HG03280 (cell line): Measurements from ENCODE around the gene ACER2.

Source experiments
- ATAC-seq: cut with Tn5 transposase; IDR thresholded peaks from one replicate; pipeline ENCODE4 v1.9.1; 2021; ENCODE audit warnings: mild to moderate bottlenecking, moderate library complexity; ENCODE audit not compliant: unreplicated experiment

The ACER2 gene

DNA sequence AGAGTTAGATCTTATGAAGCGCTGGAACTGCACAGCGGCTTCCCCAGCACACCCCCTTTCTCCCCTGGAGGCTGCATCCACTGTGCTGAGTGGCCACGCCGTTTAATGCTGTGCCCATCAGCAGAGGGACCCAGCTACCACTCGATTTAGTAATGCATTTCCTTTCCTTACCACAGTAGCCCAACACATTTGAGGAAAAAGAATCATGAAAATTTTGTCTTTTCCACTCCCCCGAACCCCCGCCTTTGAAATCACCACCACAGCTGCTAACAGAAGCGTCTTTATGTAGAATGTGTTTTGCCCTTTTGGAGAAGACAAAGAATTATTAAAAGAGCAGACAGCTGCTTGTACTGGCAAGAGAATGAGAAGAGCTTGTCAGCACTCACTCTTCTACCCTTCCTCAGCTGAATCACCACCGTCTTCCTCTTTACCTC is 73.2 kb downstream of the ACER2 start:
- ATAC-seq = no peak

DNA sequence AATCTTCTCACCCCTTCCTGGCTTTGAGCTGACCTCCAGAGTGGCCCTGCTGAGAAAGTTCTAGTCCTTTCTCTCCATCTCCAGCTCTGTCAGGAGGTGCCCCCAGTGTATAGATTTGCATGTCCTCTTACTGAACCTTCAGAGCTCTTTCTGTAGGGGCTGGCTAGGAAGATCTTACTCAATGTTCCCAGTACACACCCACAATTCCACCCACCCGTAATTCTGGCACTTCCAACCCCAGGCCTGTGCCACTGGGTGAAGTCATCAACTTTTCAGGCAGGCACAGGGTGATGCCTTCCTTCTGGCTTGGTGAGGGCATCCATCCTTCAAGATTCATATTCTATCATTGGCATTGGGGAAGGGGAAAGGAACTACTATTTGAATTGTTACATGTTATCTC is 75.9 kb downstream of the ACER2 start:
- ATAC-seq = no peak

DNA sequence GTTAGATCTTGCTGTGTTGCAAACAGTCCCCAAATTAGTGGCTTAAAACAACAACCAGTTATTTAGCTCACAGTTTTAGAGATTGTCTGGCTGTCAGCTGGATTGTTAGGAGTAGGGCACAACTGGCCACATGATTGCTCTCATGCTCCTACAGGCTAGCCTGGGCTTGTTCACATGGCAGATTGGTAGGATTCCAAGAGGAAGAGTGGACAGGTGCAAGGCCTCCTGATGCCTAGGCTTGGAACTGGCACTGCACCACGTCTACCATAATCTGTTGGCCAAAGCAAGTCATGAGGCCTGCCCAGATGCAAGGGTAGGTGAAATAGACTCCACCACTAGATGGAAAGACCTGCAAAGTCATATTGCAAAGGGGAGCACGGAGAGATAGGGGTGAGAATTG is 76.4 kb downstream of the ACER2 start:
- no peak for ATAC-seq

DNA sequence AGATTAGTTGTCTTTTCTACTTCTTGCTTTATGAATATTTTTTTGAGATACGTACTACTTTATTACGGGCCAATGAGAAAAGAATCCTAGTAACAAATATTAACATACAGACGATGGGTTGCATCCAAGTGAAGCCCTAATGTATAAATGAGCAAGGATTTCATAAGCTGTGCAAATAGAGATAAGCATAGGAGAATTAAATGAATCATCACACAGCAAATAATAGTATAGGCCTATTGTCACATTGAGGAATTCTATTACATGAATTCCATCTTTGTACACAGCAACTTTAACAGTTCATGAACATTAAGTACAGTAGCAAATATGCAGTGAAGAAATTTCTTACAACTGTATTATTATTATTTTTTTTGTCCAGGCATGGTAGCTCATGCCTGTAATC is 78.0 kb downstream of the ACER2 start:
- no peak for ATAC-seq

DNA sequence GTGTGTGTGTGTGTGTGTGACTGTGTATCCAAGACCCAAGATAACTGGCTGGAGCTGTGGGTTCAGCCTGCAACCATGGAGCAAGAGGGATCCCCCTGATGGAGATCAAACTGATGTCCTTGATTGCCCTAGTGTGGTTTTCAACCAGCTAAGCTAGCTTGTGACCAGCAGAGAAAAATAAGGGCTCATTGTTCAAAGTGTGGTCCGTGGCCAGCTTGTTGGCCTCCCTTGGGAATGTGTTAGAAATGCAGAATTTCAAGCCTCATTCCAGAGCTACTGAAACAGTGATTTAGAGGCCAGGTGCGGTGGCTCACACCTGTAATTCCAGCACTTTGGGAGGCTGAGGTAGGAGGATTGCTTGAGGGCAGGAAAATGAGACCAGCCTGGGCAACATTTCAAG is 79.9 kb downstream of the ACER2 start:
- ATAC-seq = no peak

DNA sequence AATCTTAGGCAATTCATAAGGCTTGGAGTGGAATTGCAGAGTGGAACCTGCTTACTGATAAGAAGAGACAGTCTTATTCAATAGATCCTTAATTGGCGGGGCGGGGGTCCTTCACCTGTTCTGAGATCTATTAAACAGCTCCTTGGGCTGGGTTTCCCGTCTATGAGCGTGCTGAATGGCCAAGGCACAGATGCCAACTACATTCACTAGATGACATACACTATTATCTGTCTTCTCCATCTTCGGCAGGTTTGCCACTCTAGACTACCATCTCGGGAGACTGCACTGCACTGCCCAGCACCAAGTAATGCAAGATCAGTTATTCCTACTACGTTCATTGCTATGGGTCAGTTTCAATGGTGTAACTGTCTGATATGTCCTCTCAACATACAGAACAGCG is 81.5 kb downstream of the ACER2 start:
- no peak for ATAC-seq

DNA sequence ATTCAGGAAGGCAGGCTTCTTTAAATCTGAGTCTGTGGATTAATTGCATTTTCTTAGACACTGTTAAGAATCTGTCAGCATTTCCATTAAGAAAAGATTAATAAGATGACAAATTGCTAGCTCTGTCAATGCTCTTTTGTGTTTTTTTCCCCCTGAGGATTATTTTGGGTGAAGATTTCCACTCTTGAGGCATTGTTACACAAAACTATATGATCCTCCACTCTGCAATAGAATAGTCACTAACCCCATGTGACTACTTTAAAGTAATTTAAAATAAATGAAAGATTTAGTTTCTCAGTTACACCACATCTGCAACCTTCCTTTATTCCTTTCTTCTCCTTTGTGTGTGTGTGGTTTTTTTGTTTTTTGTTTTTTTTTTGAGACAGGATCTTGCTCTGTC is 82.0 kb downstream of the ACER2 start:
- ATAC-seq = no peak

DNA sequence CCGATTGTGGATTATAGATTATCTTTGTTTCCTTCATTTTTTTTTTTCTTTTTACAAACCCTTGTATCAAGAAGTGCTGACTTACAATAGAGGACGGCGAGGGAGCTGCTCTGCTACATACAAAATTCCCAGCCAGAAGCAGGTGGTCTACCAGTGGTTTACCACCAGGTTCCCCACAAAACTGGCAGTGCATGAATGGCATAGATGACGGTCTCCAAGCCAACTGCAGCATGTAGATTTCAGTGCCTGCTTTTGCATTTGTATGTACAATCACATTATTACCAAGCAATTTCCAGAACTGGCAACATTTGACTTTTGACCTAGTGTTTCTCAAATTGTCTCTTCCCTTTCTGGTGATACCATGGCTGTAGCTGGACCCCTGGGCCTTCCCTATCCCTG is 84.0 kb downstream of the ACER2 start:
- ATAC-seq = no peak

DNA sequence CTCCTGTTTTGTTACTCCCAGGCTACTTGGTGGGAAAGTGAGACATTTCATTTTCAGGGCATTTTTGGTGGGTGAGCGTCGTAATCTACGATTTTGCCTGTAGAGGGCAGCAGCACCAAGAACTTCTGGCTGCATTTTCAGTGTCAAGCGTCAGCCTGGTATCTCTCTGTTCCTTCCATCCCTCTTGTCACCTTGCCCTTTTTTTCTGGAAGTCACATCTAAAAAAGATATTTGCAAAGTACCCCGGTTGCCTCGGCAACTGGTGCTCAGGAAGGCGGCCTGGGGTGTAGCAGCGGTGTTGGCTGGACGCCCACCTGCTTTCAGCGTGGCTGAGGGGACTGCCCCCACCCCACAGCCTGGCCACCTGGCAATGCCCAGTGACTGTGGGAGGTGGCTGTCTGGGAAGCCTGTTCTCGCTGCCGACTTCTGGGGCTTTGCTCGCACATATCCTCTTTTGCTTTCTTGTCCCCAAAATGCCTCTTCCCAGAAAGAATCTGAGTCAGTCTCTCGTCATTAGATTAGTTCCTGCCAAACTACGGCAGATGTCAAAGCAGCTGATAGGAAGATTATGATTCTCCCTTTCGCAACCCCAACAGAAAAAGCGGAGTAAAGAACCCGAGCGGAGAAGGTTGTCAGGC is 84.5 kb downstream of the ACER2 start:
- peak; percentile 63 for ATAC-seq

DNA sequence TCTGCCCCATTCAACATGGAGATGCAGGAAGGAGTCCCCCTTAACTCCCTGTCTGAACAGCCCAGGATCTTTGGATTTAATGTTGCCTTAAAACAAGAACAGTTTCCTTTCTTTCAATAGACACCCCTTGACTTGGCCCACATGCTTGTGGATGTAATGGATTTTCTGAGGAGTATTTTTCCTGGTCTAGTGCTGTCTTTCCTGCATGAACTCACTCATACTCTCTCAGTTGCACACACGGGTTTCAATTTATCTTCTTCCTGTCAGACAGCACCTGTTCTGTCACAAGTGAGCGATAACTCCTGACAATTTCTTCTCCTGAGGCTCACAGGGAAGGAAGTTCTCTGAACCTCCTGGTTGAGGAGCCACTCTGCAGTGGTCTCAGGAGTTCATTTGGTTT is 85.1 kb downstream of the ACER2 start:
- ATAC-seq = no peak

DNA sequence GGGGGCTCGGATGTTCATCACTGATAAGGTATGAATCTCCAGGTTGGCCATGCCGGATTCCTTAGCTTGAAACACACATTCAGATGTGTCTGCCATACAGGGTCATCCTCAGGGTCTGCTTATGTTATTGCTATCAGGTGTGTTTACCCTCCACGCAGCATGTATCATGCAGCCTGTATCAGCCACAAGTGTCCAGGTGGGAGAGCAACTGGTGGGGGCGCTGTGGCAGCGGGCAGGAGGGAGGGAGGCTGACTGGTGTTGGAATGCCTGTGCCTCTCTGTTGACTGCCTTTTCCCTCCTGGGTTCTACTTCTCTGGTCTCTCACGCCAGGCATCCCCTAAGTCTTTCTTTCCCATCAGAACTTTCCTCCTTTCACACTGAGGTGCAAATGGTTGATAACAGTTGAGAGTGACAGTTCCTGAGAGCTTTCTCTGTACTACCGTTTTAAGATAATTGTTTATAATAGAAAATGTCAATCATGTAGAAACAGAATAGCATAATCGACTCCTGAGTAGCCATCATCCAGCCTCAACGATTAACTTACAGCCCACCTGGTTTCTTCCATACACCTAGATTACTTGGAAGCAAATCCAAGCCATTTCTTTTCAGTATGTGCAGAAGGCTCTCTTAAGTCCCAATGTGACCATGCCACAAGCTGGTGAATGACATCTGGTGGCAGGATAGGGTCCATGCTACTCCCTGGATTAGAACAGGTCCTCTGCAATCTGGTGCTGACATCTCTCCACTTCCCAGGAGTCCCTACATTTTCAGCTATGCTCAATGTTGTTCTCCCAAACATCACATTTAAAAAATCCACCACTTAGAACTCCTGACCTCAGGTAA is 86.6 kb downstream of the ACER2 start:
- ATAC-seq = no peak

DNA sequence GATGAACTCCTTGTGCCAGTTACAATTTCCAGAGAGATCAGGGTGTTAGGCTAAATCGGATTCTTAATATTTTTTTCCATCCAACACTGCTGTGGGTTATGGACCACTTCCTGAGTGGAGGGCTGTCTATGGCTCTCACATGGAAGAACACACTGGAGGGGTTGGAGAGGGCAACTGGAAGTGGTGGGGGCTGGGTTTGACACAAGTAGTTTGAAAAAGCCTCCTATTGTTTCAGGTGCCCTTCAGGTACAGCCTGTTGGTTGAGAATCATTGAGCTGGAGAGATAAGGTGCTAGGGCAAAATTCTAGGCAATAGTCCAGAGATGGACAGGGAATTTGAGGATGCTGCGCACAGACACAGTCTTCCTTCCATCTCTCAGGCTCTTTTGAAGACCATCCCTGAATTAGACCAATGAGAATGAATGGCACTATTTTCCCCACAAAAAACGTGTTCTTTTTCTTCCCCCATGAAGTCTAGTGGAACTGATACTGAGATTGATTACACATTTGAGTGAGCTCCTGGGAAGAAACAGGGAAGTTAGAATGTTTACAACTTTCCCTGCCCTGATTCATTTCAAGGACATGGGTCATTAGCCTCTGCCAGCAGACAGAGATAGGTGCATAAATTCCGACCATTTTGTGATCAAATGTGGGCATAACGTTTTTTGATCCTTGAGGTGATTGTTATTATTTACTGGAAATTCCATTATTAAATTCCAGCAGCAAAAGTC is 87.7 kb downstream of the ACER2 start:
- ATAC-seq = no peak

DNA sequence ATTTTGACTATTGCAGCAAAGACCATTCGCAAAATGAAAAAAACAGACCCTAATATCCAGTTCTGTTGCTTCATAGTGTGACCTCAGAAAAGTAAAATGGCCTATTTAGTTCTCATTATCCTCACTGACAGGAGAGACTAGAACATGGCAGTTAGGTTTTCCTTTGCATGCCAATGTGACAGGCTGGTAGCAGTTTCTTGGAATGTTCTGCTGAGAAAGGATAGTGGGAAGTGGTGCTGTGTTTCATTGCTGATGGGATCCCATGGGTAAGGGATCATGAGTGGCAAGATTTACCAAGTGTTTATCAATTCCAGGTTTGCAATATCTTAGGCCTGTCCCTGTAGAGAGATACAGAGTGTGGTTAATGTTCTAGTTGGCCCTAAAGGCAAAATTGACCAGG is 88.5 kb downstream of the ACER2 start:
- no peak for ATAC-seq

DNA sequence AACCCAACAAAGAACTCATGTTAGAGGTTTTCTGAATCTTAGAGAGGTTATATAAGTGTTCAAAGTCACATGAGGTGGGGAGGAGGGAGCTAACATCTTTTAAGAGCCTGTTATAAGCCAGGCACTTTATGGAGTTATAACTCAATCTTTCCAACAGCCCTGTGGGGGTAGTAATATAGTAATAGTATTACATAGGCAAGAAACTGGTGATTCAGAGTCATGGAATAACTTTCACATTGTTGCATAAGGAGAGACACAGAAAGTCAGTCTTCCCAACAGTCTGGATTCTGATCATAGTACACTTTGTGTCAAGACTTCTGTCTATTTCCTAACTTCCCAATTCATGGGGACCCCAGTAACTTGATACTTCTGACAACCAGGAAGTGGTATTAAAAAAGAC is 89.2 kb downstream of the ACER2 start:
- ATAC-seq = no peak
